ENCODE measurements around the gene BNIP2.
"Not testable (repeated sequence)": the region's sequence is repeated elsewhere in the genome, so short reads cannot be mapped to it uniquely, and the experiment has no call there.

The BNIP2 gene

GRCh38 chr15:59688782-59689625 is at the start of gene BNIP2:
Gene BNIP2 (minus strand): TSS chr15:59689320. CDS start chr15:59682457, 6,863 bp downstream.
- peak; percentile 96 for DNase-seq

DNA sequence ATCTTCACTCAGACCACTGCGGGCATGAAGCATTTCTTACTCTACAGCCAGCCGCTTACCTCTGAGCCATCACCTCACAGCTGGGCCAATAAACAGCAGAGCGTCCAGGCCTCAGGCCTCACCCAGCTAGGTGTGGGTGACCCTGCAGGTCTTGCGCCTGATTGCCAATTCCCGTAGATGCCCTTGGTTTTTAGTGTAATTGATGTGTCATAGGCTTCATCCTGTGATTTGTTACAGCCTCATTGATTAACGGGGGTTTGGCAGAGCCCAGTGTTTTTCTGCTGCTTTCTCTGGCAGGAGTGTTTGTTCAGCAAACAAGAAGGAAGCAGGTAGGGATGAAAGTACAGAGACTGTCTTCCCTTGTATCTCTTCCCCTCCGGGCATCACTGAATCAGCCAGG is 49.6 kb upstream of the BNIP2 start:
- DNase-seq = peak; percentile 79

GRCh38 chr15:59736181-59736580 is 47.1 kb upstream of the BNIP2 start:
- peak; percentile 1 for DNase-seq

DNA sequence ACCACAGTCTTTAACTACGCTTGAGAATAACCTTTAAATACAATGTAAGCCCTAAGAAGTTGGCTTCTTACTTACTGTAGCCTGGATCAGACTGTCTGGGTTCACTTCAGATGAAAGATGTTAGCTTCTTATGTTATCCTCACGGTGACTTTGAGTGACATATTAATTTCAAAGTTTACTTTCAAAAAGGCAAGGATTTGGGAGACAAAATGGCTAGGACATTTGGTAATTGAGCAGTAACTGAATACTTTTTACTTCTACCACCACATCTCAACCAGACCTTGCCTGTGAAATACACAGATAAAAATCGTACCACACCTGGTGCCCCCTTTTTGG is 36.0 kb upstream of the BNIP2 start:
- no peak for DNase-seq

GRCh38 chr15:59723687-59724346 is 34.7 kb upstream of the BNIP2 start:
- no peak for DNase-seq

GRCh38 chr15:59722476-59722875 is 33.4 kb upstream of the BNIP2 start:
- DNase-seq = no peak

DNA sequence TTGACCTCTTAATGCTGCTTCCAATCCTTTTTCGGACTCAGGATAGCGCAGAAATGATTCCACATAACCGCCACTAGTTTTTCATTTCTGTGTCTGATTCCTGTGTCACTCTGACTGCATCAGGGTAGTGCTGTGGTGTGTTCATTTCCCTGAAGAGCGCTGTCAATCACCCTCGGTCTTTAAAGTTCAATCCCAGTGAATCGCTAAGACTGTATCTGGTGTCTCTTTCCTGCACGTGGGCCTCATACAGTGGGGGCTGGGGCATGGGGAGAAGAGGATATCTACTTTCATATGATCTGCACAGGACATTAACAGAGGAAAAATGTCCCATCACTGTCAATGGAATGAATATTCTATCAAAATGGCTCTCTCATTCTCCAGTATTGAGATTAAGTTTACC is 32.9 kb upstream of the BNIP2 start:
- DNase-seq = no peak

- DNase-seq = no peak
Observed at GRCh38 chr15:59721411-59721810, 32.3 kb upstream of the BNIP2 start.

GRCh38 chr15:59713177-59713576 is 24.1 kb upstream of the BNIP2 start:
- no peak for DNase-seq

DNA sequence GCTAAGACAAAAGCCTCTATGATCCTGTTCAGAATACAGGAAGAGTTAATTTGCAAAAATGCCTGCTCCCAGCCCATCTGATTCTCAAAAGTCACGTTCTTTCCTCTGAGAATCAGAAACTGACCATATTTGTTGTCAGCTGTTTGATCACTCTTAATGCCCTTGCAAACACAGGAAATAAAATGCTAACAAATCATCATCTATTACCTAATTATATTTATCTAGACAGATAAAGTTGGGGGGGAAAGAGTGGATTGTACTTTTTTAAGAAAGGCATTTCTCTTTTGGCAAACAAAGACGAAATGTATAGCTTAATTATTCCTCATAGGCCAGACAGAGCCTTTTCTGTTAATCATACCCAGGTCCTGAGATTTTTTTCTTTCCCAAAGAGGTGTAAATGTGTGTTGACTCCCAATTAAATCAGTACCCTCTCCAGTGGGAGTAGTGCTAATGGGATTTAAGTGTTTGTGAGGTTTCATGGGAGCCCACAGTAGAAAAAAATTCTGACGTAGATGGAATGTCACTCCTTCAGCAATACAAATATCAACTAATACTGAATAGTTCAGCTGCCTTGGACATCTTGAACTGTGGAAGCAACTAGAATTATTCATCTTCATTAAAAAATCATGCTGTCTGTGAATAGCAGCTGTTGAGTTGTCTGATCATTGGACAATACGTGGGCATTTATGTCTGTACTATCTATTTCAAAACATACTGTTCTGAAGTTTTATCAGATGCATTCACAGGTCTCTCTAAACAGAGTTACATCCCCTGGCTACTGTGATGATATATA is 22.5 kb upstream of the BNIP2 start:
- peak; percentile 55 for DNase-seq

DNA sequence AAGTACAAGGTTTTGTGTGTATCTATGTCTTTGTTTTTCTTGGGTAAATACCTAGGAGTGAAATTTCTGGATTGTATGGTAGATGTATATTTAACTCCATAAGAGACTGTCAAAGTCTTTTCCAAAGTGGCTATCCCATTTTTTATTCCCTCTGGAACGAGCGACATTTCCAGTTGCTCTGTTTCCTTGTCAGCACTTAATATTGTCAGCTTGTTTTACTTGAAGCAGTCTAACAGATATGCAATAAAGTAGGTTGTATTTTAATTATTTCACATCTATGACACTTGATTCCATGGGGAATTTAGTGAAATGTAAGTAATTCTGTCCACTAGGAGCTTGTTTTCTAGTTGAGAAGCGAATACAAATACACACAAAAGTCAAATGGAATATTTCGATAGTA is 18.5 kb upstream of the BNIP2 start:
- no peak for DNase-seq

GRCh38 chr15:59703979-59704796 is 15.1 kb upstream of the BNIP2 start:
- DNase-seq = no peak

- DNase-seq = no peak
Observed at GRCh38 chr15:59702351-59702750, 13.2 kb upstream of the BNIP2 start.

- DNase-seq = no peak
Observed at GRCh38 chr15:59701880-59702279, 12.8 kb upstream of the BNIP2 start.

DNA sequence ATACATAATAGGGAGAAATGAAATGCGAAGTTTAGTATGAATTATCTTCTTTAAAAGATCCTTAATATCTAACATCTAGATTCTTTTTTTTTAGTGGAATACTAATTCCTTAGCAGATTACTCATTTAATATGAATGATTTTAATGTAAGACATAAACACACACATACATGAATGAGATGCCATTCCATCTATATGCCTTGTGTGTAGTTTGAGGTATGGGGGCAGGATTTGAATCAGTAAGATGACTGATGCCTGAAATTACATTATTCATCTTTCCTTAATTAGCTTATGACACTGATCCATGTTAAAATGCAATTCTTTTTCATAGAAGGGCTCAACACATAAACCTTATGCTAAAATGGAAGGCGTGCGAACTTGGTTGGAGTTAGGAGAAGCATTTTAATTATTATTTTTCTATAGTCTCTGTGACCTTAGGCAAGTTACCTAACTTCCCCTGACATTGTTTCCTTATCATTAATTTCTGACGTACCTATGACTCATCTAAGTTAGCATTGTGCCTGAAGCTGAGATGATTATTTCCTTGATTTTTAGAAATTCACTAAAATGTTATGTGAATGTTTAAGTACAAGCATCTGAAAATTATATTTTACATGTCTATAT is 10.8 kb upstream of the BNIP2 start:
- no peak for DNase-seq

DNA sequence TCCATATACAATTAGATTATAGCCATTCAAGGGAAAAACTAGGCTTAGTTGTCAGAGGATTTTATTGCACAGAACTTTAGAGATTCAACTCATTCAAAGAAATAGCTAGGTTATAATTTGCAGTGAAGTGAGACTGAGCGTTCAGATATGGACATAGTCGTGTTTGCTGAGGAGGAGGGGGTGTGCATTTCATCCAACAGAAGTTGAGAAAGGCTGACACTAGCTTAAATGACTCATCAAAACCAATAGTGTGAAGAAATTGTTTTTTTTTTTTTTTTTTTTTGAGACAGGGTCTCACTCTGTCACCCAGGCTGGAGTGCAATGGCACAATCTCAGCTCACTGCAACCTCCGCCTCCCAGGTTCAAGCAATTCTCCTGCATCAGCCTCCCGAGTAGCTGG is 8.9 kb upstream of the BNIP2 start:
- DNase-seq = not testable (repeated sequence)

DNA sequence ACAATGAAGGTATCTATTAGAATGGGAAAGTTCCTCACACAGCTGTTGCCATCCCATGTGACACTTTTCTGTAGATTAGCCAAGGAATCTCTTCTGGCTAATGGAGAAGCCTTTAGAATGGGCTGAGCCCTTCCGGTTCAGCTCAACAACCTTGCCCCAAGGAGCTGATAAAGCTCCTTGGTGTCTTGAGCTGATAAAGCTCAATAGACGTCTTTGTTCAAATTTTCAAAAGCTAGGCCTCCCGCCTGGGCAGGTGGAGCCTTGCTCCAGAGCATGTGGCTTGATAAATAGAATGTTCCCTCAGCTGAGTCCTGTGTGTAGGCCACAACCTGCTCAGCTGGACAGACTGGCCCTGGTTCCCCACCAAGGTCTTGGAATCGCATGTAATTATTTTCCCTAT is 7.2 kb upstream of the BNIP2 start:
- no peak for DNase-seq

GRCh38 chr15:59694779-59695178 is 5.7 kb upstream of the BNIP2 start:
- no peak for DNase-seq

- peak; percentile 24 for DNase-seq
Observed at GRCh38 chr15:59691194-59691805, 2.2 kb upstream of the BNIP2 start.

DNA sequence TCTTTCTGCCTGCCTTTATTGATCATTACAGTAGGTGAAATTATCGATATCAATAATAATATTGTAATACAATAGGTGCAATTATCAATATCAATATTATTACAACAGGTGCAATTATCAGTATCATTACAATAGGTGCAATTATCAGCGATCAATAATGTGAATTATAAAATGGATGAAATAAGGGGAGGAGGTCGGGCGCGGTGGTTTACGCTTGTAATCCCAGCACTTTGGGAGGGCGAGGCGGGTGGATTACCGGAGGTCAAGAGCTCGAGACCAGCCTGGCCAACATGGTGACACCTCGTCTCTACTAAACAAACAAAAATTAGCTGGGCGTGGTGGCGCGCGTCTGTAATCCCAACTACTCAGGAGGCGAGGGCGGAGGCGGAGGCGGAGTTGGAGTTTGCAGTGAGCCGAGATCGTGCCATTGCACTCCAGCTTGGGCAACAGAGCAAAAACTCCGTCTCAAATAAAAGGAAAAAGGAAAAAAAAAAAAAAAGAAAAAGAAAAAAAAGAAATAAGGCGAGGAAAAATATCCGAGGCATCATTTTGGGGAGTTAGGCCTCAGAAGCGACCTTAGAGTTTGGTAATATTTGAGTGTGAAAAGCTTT is 611 bp upstream of the BNIP2 start:
- peak; percentile 76 for DNase-seq

DNA sequence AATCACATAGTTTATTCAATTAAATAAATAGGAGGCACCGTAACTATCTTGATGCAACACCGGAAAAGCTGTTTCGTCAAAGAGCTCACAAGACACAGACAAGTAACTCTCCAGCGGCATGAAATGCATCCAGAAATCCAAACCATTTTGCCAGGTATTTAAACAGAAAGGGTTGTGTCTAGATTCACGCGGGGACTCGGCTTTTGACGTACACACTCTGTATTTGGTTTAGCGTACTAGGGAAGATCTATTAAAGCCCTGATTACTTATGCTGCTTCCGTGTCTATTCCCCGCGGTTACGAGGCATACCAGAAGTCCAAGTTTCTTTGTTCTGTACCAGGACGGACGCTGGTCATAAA is 718 bp downstream of the BNIP2 start:
- DNase-seq = peak; percentile 59

- no peak for DNase-seq
Observed at GRCh38 chr15:59687836-59688235, 1.3 kb downstream of the BNIP2 start.
